GM18511 (cell line): ENCODE measurements around the gene PERM1.
A peak's percentile ranks its signal among the peaks of the same experiment; 100 is the strongest.
"Not testable (repeated sequence)": the region's sequence is repeated elsewhere in the genome, so short reads cannot be mapped to it uniquely, and the experiment has no call there.

Experiments used
- ATAC-seq: cut with Tn5 transposase; IDR thresholded peaks from one replicate; pipeline ENCODE4 v1.9.1; 2021; ENCODE audit warnings: mild to moderate bottlenecking, moderate library complexity; ENCODE audit not compliant: unreplicated experiment

PERM1 gene

DNA sequence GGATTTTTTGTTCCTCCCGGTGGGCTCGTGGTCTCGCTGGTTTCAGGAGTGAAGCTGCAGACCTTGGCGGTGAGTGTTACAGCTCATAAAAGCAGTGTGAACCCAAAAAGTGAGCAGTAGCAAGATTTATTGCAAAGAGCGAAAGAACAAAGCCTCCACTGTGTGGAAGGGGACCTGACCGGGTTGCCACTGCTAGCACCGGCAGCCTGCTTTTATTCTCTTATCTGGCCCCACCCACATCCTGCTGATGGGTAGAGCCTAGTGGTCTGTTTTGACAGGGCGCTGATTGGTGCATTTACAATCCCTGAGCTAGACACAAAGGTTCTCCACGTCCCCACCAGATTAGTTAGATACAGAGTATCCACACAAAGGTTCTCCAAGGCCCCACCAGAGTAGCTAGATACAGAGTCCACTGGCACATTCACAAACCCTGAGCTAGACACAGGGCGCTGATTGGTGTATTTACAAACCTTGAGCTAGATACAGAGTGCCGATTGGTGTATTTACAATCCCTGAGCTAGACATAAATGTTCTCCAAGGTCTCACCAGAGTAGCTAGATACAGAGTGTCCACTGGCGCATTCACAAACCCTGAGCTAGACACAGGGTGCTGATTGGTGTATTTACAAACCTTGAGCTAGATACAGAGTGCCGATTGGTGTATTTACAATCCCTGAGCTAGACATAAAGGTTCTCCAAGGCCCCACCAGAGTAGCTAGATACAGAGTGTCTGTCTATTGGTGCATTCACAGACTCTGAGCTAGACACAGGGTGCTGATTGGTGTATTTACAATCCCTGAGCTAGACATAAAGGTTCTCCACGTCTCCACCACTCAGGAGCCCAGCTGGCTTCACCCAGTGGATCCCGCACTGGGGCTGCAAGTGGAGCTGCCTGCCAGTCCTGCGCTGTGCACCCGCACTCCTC, 35.8 kb upstream of the PERM1 start:
- not testable (repeated sequence) for ATAC-seq

DNA sequence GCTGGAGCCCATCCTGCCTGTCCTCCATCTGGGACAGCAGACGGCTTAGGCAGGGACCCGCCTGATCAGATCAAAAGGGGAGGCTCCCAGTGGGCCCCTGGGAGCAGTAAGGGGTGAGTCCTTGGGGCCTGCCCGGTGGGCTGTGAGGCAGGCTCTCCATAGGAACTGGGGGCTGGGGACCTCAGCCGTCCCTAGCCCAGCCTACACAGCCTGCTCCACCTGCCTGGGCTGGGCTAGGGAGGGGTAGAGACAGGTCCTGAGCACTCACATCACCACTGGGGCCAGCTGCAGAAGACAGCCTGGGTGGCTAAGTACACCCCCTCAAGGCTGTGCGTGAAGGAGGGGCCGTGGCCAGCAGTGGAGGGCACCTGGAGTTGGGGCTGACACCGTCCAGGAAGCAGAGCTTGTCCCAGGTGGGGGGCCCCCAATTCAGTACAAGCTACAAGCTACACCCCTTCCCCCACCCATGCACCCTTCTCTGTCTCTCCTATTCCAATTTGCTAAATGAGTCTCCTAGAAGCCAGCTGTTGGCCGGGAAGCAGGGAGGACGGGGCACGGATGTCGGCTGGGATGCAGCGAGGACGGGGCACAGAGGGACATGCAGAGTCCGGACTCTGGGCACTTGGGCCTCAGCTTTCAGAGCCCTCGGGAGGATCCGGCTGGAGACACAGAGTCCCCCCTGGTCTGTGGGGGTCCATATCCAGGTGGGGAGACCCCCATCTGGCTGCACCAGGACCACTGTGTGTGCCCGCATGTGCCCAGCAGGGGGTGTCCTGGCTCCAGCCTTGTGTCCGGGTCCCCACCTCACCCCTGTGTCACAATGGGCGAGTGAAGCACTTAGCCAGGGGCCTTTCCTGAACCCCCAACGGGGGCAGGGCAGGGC, 33.1 kb upstream of the PERM1 start:
- no peak for ATAC-seq

DNA sequence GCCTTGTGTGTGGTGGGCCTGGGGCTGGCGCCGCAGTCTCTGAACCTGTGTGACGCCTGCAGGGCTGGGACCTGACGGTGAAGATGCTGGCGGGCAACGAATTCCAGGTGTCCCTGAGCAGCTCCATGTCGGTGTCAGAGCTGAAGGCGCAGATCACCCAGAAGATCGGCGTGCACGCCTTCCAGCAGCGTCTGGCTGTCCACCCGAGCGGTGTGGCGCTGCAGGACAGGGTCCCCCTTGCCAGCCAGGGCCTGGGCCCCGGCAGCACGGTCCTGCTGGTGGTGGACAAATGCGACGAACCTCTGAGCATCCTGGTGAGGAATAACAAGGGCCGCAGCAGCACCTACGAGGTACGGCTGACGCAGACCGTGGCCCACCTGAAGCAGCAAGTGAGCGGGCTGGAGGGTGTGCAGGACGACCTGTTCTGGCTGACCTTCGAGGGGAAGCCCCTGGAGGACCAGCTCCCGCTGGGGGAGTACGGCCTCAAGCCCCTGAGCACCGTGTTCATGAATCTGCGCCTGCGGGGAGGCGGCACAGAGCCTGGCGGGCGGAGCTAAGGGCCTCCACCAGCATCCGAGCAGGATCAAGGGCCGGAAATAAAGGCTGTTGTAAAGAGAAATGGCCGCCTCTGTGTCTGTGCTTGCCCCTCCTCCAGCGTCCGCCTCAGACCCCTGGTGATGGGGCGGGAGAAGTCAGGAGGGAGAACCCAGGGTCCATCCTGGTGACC, 32.2 kb upstream of the PERM1 start:
- ATAC-seq, result no peak

DNA sequence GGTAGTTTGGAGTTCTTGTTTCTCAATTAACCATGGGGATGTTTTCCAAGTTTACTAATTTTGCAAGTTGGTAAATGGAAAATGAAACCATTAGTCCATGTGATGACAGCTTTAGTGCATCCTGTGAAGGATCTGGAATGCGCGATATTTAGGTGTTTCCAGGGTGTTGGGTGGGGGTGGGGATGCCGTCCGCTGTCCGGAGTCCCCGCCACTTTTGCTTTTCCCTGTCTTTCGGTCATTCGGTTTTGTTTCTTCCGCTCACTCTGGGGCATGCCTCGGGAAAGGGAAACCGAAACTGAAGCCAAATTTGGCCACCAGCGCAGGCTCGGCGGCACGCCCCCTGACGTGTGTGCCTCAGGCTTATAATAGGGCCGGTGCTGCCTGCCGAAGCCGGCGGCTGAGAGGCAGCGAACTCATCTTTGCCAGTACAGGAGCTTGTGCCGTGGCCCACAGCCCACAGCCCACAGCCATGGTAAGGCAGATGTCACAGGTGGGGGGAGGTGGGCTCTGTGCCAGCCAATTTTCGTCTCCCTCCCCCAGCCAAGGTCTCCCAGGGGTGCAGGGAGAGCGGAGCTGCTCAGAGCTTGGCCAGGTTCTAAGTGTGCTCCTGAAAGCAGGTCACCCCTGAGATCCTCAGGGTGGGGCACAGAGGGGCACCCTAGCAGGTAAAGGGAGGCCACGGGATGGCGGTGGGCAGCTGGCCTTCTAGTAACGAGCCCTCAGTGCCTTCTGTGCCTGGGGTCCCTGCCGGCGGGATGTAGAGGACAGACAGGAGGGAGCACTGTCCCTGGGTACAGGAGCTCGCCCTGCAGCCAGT, 31.4 kb upstream of the PERM1 start, which contains the start of gene ISG15:
ISG15 (plus strand) TSS at position 393 of the 817 bp plus-strand sequence; CDS start at position 470, 77 bp downstream.
- ATAC-seq, result peak; percentile 93

DNA sequence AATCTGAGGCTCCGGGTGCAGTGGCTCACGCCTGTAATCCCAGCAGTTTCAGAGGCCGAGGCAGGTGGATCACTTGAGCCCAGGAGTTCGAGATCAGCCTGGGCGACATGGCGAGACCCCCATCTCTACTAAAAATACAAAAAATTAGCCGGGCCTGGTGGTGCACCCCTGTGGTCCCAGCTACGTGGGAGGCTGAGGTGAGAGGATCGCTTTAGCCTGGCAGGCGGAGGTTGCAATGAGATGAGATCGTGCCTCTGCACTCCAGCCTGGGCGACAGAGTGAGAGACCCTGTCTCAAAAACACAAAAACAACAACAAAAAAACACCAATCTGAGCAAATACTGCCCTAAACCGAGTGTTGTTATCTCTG, 30.8 kb upstream of the PERM1 start:
- ATAC-seq, result not testable (repeated sequence)

DNA sequence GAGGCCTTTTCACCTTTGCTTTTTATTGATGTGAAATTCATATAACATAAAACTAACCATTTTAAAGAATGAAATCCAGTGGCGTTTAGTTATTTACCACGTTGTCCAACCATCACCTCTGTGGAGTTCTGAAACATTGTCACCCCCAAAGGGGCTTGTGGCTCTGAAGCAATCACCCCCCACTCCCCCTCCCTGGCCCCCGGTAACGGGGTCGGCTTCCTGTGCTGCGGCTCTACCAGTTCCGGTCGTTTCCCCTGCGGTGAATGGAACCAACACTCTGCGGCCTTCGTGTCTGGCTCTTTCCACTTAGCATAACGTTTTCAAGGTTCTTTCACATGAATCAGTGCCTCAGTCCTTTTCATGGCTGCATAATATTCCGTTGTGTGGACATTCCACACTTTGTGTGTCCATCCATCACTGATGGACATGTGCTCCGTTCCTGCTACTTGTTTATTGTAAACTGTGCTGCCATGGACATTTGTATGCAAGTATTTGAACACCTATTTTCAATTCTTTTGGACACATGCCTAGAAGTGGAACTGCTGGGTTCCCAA, 29.6 kb upstream of the PERM1 start:
- ATAC-seq, result no peak

DNA sequence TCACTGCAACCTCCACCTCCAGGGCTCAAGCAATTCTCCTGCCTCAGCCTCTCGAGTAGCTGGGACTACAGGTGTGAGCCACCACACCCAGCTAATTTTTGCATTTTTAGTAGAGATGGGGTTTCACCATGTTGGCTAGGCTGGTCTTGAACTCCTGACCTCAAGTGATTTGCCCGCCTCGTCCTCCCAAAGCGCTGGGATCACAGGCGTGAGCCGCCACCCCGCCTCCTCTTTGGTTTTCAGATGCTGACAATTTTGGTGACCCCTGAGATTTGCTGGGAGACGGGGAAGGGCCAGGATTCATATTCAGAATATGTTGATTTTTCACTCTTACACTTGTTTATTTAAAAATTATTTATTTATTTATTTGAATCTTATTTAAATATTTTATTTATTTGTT, 28.2 kb upstream of the PERM1 start:
- not testable (repeated sequence) for ATAC-seq

DNA sequence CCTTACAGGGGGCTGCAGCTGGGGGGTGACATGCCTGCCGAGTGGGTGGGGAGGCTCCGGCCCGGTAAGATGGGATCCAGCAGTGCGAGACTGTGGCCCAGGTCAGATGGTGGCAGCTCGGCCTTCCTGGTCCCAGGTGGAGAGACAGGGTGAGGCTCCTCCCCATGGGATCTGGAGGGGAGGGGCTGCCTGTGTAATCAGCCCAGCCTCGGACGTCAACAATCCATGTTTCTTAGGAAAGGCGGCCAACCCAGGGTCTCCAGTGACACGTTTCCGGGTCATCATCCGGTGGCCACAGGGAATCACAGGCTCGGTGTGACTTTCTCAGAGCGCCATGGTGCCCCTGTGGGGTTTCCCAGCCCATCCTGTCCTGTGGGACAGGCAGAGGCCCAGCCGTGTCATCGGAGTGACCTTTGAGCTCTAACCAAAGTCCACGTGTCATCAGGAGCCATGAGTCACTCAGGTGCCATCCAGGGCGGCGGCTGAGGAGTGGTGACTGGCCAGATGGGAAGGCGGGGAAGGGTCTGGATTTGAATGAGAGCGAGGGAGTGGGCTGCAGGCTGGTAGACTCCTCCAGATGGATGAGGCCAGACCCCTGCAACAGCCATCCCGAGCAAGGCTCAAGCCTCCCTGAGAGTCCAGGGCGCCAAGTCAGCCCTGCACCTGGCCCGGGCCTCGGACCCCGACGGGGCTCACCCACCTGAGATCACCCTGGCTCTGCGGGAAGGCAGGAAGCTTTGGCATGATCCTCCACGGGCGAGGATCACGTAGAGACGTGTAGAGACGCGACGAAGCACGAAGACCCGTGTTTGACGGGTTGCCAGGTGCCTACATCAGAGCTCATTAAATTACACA, 24.6 kb upstream of the PERM1 start:
- no peak for ATAC-seq

DNA sequence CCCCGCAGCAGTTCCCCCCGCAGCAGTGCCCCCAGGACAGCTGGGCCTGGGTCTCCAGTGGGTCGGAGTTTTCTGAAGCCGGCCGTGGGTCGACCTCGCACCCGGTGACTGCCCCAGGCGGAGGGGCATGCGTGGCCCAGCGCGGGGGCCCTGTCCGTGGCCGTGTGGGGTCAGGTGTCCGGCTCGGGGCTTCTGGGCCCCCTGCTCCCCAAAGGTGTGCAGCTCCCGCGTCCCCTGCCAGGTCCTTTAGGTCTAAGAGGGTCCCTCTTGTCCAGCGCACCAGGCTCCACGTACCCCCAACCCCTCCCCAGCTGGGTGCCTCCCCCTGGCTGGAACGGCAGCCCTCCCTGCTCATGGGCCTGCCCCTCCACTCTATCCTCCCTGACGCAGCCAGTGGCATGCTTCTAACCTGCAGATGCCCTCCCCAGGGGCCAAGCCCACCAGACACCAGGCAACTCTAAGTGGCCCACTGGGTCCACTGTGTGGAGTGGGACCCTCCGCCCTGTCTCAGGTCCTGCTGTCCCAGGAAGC, 23.9 kb upstream of the PERM1 start:
- ATAC-seq, result no peak

DNA sequence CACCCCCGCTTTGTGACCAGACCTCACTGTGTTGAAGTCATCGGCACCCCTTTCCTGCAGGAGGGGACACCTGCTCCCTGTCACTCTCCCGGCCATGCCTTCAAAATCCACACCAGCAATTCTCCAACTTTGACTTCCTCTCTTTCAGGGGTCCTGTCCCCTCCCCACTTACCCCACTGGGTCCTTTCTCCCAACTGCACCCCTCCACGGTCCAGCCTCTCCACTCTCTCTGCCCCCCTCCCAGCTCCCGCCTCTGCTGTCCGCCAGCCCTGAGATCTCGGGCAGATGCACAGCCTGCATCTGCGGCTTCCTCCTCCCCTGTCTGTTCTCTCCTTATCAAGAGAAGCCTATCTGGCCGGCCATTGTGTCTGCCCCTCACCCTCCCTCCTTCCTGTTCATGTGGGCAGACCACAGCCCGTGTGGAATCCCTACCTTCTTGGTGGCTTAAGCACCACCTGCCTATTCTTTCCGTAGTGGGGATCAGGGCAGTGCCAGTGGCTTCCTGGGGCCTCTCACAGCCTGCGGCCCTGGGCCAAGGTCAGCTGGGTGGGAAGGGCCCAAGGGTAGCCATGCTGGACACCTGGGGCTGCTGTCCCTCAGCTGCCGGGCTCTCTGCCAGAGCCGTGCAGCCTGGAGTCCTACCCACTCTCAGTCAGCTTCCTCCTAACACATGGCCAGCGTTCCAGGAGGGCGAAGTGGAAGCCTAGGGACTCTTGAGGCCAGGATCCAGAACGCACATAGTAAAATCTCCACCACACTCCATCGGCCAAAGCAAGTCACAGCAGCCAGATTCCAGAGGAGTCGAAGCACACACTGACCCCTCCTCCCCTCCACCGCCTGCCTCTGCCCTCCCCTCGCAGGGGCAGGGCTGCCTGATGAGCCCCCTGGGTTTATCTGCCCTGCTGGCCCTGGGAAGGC, 23.1 kb upstream of the PERM1 start:
- no peak for ATAC-seq

DNA sequence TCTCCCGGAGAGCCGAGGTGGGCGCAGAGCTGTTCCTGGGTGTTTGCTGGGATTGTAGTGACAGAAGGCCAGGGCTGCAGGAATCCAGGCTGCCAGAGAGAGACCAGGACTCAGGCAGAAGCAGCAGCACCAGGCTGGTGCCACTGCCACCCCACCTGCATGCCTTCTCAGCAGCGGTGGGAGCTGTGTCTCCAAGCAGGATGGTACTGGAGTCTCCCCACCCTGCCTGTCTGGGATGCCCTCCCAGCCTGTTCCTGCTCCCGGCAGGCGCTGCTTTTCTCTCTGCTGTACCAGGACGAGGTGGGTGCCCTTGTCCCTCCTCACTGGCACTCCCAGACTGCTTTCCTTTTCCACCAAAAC, 22.5 kb upstream of the PERM1 start:
- no peak for ATAC-seq

DNA sequence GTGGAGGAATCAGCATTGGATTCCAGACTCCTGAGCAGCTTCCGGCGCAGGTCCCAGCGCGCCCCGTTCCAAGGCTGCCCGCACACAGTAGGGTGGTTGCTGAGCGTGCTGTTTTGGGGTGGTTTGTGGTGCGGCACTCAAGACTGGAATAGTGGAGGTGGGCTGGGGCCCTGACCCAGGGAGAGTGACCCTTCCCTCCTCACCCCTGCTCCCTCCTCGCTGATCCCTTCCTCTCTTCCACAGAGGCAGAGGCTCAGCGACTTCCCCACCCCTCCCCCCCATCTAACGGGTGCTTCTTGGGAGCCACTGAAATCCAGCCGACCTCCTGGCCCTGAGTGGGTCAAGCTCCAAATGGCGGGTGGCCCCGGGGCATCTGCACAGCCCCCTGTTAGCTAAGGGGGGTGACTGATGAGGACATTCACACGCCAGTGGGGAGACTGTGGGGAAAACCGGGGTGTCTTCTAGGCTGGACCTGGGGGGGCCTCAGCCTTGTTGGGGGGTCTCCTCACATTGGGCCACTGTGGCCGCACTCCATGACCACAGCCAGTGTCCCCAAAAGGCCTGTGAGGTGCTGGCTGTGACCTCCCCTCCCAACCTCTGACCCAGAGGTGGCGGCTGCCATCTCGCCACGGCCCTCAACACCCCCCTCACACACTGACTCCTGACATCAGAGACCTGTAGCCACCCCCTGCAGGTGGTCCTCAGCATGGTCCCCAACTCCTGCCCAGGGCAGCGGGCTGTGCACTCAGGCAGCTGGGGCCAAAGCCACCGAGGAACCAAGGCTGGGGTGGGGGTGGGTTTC, 21.9 kb upstream of the PERM1 start:
- ATAC-seq, result no peak

DNA sequence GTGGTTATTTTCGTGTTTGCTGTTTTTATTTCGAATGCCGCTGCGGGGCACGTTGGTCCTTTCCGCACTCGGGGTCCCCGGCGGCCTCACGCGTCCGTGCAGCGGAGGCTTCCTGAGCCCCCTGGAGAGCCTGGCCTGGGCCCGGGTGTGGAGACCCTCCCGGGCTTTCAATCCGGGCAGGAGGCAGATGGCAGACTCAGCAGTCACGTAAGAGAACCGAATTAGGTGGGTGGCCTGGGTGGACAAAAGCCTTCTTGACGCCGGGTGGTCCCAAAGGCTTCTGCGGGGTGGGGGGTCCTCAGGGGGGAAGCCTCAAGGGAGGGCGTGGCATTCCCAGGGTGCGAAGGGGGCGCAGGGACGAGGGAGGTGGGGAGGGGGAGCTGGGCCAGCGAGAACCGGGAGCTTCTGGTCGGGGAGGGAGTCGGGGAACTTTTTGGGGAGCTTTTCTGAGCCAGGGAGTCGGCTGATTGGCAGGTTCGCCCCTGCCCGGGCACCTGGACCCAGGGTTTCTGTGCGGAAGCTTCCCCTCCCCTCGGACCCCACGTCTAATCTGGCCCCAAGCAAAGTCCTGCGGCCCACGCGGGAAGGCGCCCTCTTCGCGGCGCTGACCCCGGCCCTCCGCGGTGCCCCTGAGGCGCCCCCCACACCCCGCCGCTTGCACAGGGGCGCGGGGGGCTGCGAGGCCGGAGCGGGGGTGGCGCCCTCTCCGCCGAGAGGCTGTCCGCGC, 19.3 kb upstream of the PERM1 start:
- ATAC-seq, result no peak

DNA sequence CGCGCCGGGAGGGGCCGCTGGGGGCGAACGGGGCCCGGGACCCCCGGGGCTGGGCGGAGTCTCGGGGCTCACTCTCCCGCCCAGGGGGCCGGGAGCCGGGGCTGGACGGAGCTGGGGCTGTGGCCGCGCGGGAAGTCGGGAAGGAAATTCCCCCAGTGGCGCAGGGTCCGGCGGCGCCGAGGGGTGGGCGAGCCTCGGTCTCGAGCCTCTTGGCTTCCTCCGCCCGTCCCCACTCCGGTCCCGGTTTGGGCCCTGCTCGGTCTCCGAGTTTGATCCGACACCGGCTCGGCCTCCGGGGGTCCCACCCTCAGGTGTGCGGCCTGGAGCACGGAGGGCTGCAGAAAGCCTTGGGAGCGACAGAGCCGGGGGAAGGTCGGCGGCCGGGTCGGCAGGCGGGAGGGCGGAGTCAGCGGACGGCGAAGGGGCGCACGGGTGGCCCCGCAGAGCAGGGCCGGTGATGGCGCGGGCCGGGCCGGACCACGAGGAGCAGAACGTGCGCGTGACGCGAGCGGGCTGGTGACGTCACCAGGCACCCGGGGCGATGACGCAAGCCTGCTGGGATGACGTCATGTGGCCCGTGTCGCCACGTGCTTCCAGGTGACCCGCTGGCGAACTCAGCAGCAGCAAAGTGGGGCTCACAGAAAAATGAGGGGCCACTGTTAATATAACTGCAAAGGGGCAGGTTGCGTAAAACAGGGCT, 18.6 kb upstream of the PERM1 start:
- peak; percentile 23 for ATAC-seq

DNA sequence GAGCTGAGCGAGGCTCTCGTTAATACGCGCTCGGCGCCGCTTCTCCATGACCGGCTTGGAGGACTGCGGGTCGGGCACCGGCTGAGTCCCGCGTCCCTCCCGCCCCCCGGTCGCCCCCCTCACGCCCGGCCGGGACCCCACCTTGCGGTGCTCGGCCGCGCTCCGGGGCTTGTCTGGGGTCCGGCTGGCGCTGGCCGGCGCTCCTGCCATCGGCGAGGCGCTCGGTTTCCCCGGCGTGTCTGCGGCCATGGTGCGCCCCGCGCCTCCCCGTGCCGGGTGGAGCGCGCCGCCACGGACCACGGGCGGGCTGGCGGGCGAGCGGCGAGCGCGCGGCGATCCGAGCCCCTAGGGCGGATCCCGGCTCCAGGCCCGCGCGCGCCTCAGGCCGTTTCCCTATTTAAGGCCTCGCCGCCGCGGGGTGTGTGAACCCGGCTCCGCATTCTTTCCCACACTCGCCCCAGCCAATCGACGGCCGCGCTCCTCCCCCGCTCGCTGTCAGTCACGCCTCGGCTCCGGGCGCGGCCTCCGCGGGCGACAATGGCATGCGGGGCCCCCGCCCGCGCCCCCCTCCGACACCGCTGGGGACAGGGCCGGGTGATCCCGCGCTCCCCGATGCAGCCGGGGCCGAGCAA, 17.9 kb upstream of the PERM1 start, which contains the start of gene HES4:
HES4 (minus strand) TSS at position 373 of the 632 bp plus-strand sequence; CDS start at position 249, 124 bp downstream.
- peak; percentile 42 for ATAC-seq
